ENCODE data around the gene PRR18.
A peak's percentile ranks its signal among the peaks of the same experiment; 100 is the strongest.

The PRR18 gene

GRCh38 chr6:166333172-166333995 lies 25.2 kb upstream of the PRR18 start:
- no peak for DNase-seq (ENCODE audit: low read depth in 2 of 2)

- no peak for DNase-seq (ENCODE audit: low read depth in 2 of 2)
These were observed 23.6 kb upstream of the PRR18 start for GRCh38 chr6:166331503-166332415.

DNA sequence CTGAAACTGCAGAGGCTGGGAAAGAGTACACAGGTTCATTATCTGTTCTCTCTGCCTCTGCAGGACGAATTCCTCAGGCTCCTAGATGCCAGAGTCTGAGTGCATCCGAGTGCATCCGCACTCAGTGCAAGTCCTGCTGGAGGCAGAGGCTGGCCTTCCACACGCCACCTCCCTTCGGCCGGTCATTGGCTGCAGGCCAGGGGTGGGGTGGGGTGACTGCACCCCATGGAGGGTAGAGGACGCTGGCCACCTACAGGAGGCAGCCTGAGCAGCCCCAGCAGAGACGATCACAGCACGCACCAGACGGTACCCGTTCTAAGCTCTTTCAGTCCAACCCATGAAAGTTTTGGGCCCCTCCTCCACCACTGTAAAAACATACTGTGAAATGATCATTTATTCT lies 22.4 kb upstream of the PRR18 start:
- DNase-seq (ENCODE audit: low read depth in 2 of 2), result no peak

GRCh38 chr6:166325383-166326042 lies 17.3 kb upstream of the PRR18 start:
- DNase-seq (ENCODE audit: low read depth in 2 of 2), result no peak

- DNase-seq (ENCODE audit: low read depth in 2 of 2), result no peak
These were observed 15.2 kb upstream of the PRR18 start for GRCh38 chr6:166323395-166323794.

DNA sequence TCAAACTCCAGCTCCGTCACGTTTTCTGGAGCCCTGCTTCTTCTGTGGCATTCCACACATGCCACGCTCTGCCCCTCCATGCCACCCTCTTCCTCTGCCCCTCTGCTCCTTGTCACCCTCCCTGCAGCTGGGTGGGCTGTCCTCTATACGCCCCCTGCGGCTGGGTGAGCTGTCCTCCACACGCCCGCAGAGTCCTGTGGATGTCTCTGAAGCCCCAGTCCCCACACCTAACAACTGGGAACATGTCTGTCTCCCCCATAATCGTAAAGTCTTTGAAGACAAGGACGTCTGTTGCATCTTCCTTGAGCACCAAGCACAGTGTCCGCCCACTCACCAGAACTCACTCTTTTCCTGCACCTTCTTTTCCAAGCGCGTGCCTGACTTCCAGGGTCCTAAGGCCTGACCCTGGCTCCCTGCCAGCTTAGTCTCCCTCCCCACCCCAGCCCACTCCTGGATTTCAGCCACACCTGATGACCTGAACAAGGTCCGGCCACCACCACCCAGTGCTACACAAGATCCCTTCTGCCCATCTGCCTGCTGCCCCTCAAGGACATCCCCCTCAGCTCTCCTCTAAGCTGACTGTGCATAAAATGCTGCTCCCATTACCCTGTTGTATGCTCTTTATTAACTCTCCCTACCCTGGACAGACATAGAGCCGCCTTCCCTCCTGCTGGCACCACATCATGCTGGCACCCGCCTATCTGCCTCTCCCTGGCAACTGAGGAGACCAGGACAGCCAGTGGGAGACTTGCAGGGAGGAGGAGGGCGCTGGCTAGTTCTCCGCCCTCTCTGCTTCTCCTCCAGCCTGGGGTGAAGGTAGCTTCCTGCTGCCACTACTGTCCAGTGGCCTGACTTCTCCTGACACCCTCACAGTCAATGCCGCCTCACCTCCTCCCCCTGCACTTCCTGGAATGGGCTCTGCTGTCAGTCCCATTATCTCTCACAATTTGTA lies 10.7 kb upstream of the PRR18 start:
- no peak for DNase-seq (ENCODE audit: low read depth in 2 of 2)

- no peak for DNase-seq (ENCODE audit: low read depth in 2 of 2)
These were observed 10.0 kb upstream of the PRR18 start for GRCh38 chr6:166318227-166318626.

DNA sequence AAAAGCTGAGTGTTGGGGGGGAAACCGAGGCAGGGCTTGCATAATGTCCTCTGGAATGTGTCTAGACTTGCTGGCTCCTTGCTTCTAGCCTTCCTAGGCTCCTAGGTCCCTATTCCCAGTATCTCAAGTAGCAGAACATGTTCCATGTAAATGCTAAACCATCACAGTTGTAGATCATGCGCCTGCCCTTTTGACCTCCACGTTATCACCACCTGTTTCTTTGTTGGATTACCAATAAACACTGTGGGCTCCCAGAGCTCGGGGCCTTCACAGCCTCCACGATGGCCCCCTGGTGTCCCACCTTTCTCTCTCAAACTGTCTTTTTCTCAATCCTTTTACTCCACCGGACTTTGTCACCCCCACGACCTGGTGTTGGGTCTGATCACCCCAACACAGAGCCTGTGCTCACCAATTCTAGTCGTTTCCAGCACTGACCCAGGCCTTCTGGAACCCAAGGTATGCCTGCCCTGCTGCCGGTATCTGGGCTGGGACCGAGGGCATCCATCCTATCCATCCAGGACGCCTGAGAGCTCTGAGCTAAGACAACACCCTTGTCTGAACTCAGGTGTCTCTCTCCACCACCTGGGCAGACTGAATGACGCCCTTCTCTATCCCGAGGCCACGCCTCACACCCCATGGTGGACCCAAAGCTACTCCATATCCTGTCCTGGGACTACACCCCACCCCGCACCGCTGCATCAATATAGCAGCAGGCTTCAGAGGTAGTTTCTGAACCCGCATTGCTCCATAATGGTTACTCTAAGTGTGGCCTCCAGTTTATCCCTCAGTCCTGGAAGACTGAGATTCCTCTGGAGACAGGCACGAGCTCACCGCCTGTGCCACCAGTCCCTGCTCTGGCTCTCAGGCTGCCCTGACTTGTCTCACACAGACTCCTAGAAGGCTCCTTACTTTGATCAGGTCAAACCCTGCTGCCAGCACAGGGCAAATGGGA lies 9.3 kb upstream of the PRR18 start:
- no peak for DNase-seq (ENCODE audit: low read depth in 2 of 2)

- no peak for DNase-seq (ENCODE audit: low read depth in 2 of 2)
These were observed 7.2 kb upstream of the PRR18 start for GRCh38 chr6:166315436-166315835.

GRCh38 chr6:166314454-166314853 lies 6.3 kb upstream of the PRR18 start:
- no peak for DNase-seq (ENCODE audit: low read depth in 2 of 2)

DNA sequence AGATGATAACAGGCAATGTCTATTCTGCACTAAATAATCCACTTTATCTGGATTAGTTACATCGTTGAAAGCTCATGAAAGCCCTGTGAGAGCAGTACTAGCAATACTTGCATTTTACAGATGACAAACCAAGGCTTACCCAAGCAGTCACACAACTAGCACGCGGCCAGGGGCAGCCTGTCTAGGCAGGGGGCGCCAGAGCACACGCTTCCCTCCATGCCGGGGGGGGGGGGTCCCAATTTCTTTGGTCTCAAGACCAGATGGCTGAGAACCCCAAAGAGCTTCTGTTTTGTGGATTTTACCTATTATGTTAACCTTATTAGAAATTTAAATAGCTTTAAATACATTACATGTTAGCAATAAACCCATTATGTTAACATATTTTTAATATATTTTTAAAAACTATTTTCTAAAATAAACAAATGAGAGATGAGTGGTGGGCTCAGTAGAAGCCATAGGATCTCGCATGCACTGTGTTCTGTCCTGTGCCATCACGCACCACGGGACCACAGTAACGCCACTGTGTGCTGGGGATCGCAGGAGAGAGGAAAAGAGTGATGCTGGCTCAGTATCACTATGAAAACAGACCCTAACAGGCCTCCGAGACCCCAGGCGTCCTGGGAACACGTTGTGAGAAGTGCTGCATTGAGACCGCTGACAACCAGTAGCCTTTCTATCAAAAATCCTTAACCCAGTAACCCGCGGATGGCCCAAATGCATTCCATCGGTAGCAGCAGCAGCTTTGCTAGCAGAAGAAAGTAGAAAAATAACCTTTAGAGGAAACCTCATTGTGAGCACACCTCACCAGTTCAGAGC lies 5.3 kb upstream of the PRR18 start:
- peak in 1 of 2 donors; percentile 30 for DNase-seq (ENCODE audit: low read depth in 2 of 2)

DNA sequence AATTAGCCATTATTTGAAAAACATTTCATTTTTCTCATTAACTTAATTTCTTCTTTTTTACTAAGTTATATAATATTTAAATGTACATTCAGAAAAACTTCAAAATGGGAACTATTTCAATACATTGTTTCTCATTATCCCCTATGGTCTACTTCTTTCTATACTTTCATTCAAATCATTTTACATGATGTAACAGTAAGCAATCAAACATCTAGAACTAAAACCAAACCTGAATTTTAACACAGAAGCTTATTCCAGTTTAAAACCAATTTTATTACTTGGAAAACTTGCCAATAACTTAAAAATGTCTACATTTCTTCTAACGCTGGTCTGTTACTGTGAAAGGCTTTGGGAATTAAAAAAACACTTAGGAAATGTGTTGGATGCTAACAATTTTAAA lies 4.6 kb upstream of the PRR18 start:
- no peak for DNase-seq (ENCODE audit: low read depth in 2 of 2)

- no peak for DNase-seq (ENCODE audit: low read depth in 2 of 2)
These were observed 2.4 kb upstream of the PRR18 start for GRCh38 chr6:166310634-166311033.

- DNase-seq (ENCODE audit: low read depth in 2 of 2), result no peak
These were observed 1.8 kb upstream of the PRR18 start for GRCh38 chr6:166309977-166310376.

DNA sequence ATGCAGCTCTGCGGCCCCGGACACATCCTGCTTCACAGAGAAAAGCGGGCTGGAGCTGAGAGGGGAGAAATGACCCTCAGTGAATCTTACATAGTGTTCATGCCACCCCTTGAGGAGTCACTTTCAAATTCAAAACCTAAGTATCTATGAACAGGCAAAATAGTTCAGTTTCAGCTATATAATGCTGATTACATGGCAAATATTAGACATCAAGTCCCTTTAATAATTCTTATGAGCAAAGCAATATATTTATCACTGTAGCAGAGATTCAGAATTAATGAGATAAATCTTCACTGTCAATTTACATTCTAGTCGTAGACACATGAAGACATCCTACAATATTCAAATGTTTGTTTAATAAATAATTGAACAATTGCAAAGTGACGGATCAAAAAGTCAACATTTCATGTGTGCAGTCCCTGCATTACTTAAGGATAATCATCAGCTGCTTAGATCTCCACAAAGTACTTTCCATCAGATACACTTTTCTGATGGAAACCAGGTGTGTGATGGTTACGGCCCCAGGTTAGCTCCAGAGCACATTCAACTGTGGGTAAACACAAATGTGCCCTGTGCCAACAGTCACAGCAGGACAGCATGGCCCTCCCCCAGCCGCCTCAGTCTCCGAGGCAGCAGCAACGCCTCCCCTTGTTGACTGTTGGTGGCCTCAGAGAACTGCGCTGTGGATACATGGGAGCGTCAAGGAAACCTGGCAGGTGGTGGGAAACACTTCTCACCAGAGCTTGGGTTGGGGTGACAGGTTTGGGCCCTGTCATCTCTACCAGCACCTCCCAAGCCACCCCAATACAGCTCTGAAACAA lies 787 bp upstream of the PRR18 start:
- DNase-seq (ENCODE audit: low read depth in 2 of 2), result no peak

GRCh38 chr6:166307082-166308032 lies 835 bp downstream of the PRR18 start:
- no peak for DNase-seq (ENCODE audit: low read depth in 2 of 2)
